ENCODE results near the gene RNF13. TPM values are rescaled to one million over a fixed set of nuclear protein-coding genes. Genes with fewer than 3 reads are reported as not detected.

Gene RNF13
- total RNA-seq, 2 donors from 2014 or later, result 77.3 to 105 TPM

GRCh38 chr3:149949181-149949580, 136.2 kb downstream of the RNF13 start:
- 100% methylated on average over 2 of the region's 2 CpGs for WGBS
- no peaks in the 10 kb centered on the region for H3K4me1 ChIP-seq (replicated peaks)
- no peak overlapping the region for H3K4me3 ChIP-seq
- intact Hi-C loops (cut with DNase I), result no loop called here
- H3K27me3 ChIP-seq (replicated peaks; ENCODE audit: insufficient read depth), result no peaks in the 10 kb centered on the region
- no peaks in the 10 kb centered on the region for H3K9me3 ChIP-seq
- H3K36me3 ChIP-seq, result no peaks in the 10 kb centered on the region
- no peak overlapping the region for H3K27ac ChIP-seq
- no peak for DNase-seq (ENCODE audit: low spot score)
- TF ChIP-seq POLR2A (IDR thresholded peaks at IDR 0.05) (no peak), CTCF (IDR thresholded peaks at IDR 0.05) (no peak), POLR2AphosphoS5 (IDR thresholded peaks at IDR 0.05) (no peak)

- Histone ChIP-seq H3K36me3 (no peaks in the 10 kb centered on the region), H3K27me3 (replicated peaks; ENCODE audit: insufficient read depth) (no peaks in the 10 kb centered on the region), H3K9me3 (no peaks in the 10 kb centered on the region), H3K27ac (no peak overlapping the region), H3K4me1 (replicated peaks) (no peaks in the 10 kb centered on the region), H3K4me3 (no peak overlapping the region)
- 77% methylated on average over 1 of the region's 1 CpG for WGBS
- TF ChIP-seq CTCF (IDR thresholded peaks at IDR 0.05), result no peak
- no peak for TF ChIP-seq POLR2AphosphoS5 (IDR thresholded peaks at IDR 0.05)
- TF ChIP-seq POLR2A (IDR thresholded peaks at IDR 0.05), result no peak
- intact Hi-C loops (cut with DNase I), result no loop called here
- no peak for DNase-seq (ENCODE audit: low spot score)
Measured at GRCh38 chr3:149954812-149955211, 141.8 kb downstream of the RNF13 start.

- Histone ChIP-seq H3K27me3 (replicated peaks; ENCODE audit: insufficient read depth) (no peaks in the 10 kb centered on the region), H3K4me1 (replicated peaks) (no peaks in the 10 kb centered on the region), H3K9me3 (no peaks in the 10 kb centered on the region), H3K4me3 (no peak overlapping the region), H3K27ac (no peak overlapping the region), H3K36me3 (no peaks in the 10 kb centered on the region)
- intact Hi-C loops (cut with DNase I), result no loop called here
- no peak for DNase-seq (ENCODE audit: low spot score)
- 91% methylated on average over 2 of the region's 2 CpGs for WGBS
- TF ChIP-seq POLR2A (IDR thresholded peaks at IDR 0.05), result no peak
- TF ChIP-seq POLR2AphosphoS5 (IDR thresholded peaks at IDR 0.05), result no peak
- TF ChIP-seq CTCF (IDR thresholded peaks at IDR 0.05), result no peak
Measured at GRCh38 chr3:149955449-149955848, 142.4 kb downstream of the RNF13 start.

- 95% methylated on average over 3 of the region's 3 CpGs for WGBS
Measured at GRCh38 chr3:149957361-149958125, 144.5 kb downstream of the RNF13 start.

More at GRCh38 chr3:149957361-149958125, 144.5 kb downstream of the RNF13 start:
- Histone ChIP-seq H3K27me3 (replicated peaks; ENCODE audit: insufficient read depth) (no peaks in the 10 kb centered on the region), H3K36me3 (no peaks in the 10 kb centered on the region), H3K27ac (no peak overlapping the region), H3K4me3 (no peak overlapping the region), H3K4me1 (replicated peaks) (no peaks in the 10 kb centered on the region), H3K9me3 (no peaks in the 10 kb centered on the region)
- intact Hi-C loops (cut with DNase I), result no loop called here
- DNase-seq (ENCODE audit: low spot score), result no peak
- no peak for TF ChIP-seq POLR2AphosphoS5 (IDR thresholded peaks at IDR 0.05)
- no peak for TF ChIP-seq POLR2A (IDR thresholded peaks at IDR 0.05)
- no peak for TF ChIP-seq CTCF (IDR thresholded peaks at IDR 0.05)

Data from prostate gland (tissue), 2 donors.